Activated B cell treated with CpG ODN at 0.5 μM for 24 hours (primary cell): Measurements from ENCODE around the gene LPP. TPM values are rescaled to one million over a fixed set of nuclear protein-coding genes. Genes with fewer than 3 reads are reported as not detected.

Experiments
- ATAC-seq: fragments of 200-7000 bp; cut with Tn5 transposase; one replicate; pipeline ENCODE4 v1.10.0; 2021; ENCODE audit warnings: low read depth, mild to moderate bottlenecking, moderate library complexity
- CTCF ChIA-PET: fragments of 350-600 bp; sonication (Branson Sonifier 250); formaldehyde crosslinking; loops from one replicate; lab custom pipeline; 2021; ENCODE audit warnings: antibody characterized with exemption; lab: Charles Lee
- POLR2A ChIA-PET: fragments of 350-600 bp; sonication (Branson Sonifier 250); formaldehyde crosslinking; loops from one replicate; lab custom pipeline; 2021; ENCODE audit warnings: antibody characterized with exemption; lab: Charles Lee
- DNase-seq: peaks from one replicate; pipeline ENCODE4 v3.0.0; 2022
- H3K27ac Mint-ChIP-seq: one replicate; pipeline ENCODE4 v1.8.0; 2020; ENCODE audit warnings: mixed read lengths
- H3K27me3 Mint-ChIP-seq: one replicate; pipeline ENCODE4 v1.8.0; 2021; ENCODE audit warnings: mixed read lengths
- H3K36me3 Mint-ChIP-seq: one replicate; pipeline ENCODE4 v1.8.0; 2021; ENCODE audit warnings: low read depth, mixed read lengths
- H3K4me1 Mint-ChIP-seq: one replicate; pipeline ENCODE4 v1.8.0; 2021; ENCODE audit warnings: mixed read lengths
- H3K4me3 Mint-ChIP-seq: one replicate; pipeline ENCODE4 v1.8.0; 2020; ENCODE audit warnings: mild to moderate bottlenecking, mixed read lengths
- H3K9me3 Mint-ChIP-seq: one replicate; pipeline ENCODE4 v1.8.0; 2020; ENCODE audit warnings: mixed read lengths
- intact Hi-C: fragments of 100-400 bp; cut with micrococcal nuclease; formaldehyde crosslinking; loops from one replicate; pipeline ENCODE4 v1.15.1; 2024
- total RNA-seq: library from RNA; stranded (reverse); gene quantifications from 2 replicates; pipeline ENCODE4 v1.2.3, GENCODE V29; 2022
- TF ChIP-seq, protein P1 (sequence below): fragments of 200-600 bp; IDR thresholded peaks from one replicate; pipeline ENCODE4 v1.8.0; 2022; ENCODE audit warnings: antibody characterized with exemption, mild to moderate bottlenecking

Gene LPP
- total RNA-seq, 1 donor from 2014 or later: 60.1 TPM

DNA sequence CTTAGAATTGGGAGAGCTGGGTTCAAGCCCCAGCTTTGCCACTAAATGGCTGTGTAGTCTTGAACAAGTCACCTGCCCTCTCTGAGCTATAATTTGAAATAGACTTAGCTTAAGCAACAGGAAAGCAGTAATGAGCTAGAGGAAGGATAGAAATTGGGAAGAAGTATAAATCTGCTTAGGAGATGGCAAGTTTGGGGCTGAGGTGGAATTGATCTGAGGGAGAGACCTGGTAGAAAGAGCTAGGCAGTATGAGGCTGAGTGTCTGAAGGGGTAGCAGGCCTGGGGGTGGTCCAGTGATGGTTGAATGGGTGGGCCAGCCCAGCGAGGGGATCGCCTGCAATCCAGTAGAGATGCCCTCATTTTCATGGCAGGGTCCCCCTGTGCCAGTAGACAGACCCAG is 22.9 kb downstream of the LPP start:
- CTCF ChIA-PET: no interaction called here

DNA sequence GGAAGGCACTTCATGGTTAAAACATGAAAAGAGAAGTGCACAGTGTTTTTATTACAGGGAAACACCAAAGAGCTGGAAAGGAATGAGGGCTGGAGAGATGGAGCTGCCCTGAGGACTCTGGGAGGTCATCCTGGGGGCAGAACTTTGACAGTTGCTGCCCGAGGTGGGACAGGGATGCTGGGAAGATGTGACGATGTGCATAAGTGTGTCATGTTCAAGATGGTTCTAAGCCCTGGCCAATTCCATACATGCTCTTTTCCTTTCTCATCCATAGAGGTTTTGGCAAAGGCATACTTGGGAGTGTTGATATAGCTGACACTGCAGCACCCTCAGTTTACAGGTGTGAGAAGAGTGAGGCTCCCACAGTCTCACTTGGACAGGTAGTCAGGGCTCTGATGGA is 23.8 kb downstream of the LPP start:
- CTCF ChIA-PET: no interaction called here
- intact Hi-C loops: no loop called here
- Mint-ChIP-seq H3K4me3 (no peak overlapping the region), H3K27ac (no peak overlapping the region), H3K4me1 (peaks cover 36% of the 10 kb centered on the region), H3K9me3 (no peaks in the 10 kb centered on the region), H3K36me3 (peaks cover 29% of the 10 kb centered on the region), H3K27me3 (no peaks in the 10 kb centered on the region)
- POLR2A ChIA-PET: no interaction called here
- ATAC-seq (no peak), DNase-seq (no peak)
- TF ChIP-seq, protein P1, sequence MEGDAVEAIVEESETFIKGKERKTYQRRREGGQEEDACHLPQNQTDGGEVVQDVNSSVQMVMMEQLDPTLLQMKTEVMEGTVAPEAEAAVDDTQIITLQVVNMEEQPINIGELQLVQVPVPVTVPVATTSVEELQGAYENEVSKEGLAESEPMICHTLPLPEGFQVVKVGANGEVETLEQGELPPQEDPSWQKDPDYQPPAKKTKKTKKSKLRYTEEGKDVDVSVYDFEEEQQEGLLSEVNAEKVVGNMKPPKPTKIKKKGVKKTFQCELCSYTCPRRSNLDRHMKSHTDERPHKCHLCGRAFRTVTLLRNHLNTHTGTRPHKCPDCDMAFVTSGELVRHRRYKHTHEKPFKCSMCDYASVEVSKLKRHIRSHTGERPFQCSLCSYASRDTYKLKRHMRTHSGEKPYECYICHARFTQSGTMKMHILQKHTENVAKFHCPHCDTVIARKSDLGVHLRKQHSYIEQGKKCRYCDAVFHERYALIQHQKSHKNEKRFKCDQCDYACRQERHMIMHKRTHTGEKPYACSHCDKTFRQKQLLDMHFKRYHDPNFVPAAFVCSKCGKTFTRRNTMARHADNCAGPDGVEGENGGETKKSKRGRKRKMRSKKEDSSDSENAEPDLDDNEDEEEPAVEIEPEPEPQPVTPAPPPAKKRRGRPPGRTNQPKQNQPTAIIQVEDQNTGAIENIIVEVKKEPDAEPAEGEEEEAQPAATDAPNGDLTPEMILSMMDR: no peak

More for the DNA sequence above, 22.9 kb downstream of the LPP start:
- Mint-ChIP-seq H3K27me3 (no peaks in the 10 kb centered on the region), H3K4me3 (no peak overlapping the region), H3K9me3 (no peaks in the 10 kb centered on the region), H3K4me1 (peaks cover 36% of the 10 kb centered on the region), H3K36me3 (peaks cover 24% of the 10 kb centered on the region), H3K27ac (no peak overlapping the region)
- ATAC-seq (no peak), DNase-seq (no peak)
- TF ChIP-seq, protein P1: no peak
- intact Hi-C loops: no loop called here
- POLR2A ChIA-PET: interaction anchor here (0.6 to 0.9 kb wide), 2 partner anchors 10 to 433 kb away, joined by 4 read pairs; no protein-coding TSS in a partner anchor

GRCh38 chr3:188178293-188178936 is 24.5 kb downstream of the LPP start:
- intact Hi-C loops: no loop called here
- no peak for DNase-seq
- Mint-ChIP-seq H3K4me1 (peaks cover 36% of the 10 kb centered on the region), H3K36me3 (peaks cover 31% of the 10 kb centered on the region), H3K9me3 (no peaks in the 10 kb centered on the region), H3K4me3 (no peak overlapping the region), H3K27ac (no peak overlapping the region), H3K27me3 (no peaks in the 10 kb centered on the region)
- ChIA-PET POLR2A (no interaction called here), CTCF (no interaction called here)
- TF ChIP-seq, protein P1: no peak
- no peak for ATAC-seq

DNA sequence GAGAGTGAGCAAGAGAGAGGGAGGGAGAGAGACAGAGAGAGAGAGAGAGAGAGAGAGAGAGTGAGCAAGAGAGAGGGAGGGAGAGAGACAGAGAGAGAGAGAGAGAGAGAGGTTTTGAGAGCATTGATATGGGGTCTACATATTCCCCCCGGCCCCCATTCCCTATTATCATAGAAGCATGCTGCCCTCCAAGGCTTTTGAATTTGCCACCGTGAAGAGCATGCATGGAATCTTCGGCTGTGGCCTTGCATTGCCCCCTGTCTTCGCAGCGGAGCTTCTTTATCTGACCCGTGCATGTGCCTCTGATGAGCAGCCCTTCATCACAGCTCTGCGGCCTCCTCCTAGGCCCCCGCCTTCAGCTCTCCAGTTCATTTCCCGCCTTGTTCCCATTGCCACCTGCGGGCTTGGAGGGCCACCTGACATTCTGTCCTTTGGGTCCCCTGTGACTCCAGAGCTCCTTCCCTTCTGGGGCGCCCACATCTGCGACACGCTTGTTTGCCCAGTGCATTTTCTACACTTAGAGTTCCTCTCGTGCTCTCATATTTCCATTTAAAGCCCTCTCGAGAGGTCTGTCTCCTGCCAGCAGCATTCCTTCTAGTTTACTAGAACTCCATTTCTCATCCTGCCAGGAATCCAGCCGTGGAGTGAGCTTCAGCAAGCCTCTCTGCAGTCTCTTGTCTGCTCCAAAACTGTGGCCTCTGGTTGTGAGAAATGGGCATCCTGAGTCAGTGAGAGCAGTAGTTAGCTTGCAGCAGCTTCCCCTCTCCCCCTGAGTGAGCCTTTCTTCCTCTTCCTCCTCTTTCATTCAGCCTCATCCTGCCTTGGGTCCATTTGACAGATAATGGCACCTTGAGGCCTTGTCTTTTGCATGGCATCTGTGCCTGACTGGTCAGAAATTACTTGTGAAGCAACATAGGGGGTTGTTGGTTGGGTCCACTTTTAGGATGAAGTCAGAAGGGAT is 25.3 kb downstream of the LPP start:
- peaks cover 32% of the 10 kb centered on the region for H3K36me3 Mint-ChIP-seq
- no peak for DNase-seq
- H3K27ac Mint-ChIP-seq: no peak overlapping the region
- intact Hi-C loops: no loop called here
- H3K27me3 Mint-ChIP-seq: no peaks in the 10 kb centered on the region
- no peak overlapping the region for H3K4me3 Mint-ChIP-seq
- H3K9me3 Mint-ChIP-seq: no peaks in the 10 kb centered on the region
- H3K4me1 Mint-ChIP-seq: peaks cover 31% of the 10 kb centered on the region
- CTCF ChIA-PET: no interaction called here
- no peak for ATAC-seq
- POLR2A ChIA-PET: interaction anchor here (0.6 kb wide), 1 partner anchor 68 kb away, joined by 6 read pairs; no protein-coding TSS in a partner anchor
- TF ChIP-seq, protein P1: no peak

DNA sequence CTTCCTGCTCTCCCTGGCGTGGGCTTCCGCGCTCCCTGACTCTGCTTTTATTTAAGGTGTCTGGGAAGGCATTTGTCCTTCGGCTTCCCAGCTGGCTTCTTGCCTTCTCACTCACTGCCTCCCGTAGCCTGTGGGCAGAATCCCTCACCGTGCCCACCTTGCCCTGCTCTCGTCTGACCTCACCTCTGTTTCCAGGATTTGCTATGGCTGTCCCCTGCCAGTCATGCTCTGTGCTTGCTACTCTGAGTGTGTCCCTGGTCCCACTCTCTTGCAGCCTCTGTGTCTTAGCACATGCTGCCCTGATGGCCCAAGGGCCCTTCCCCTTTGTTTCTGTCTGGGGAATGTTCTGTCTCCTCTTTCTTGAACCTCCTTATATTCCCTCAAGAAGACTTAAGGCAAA is 26.2 kb downstream of the LPP start:
- Mint-ChIP-seq H3K36me3 (peaks cover 32% of the 10 kb centered on the region), H3K4me3 (no peak overlapping the region), H3K9me3 (no peaks in the 10 kb centered on the region), H3K27ac (no peak overlapping the region), H3K27me3 (no peaks in the 10 kb centered on the region), H3K4me1 (peaks cover 24% of the 10 kb centered on the region)
- TF ChIP-seq, protein P1: no peak
- intact Hi-C loops: no loop called here
- ATAC-seq (no peak), DNase-seq (no peak)
- CTCF ChIA-PET: no interaction called here
- POLR2A ChIA-PET: no interaction called here
